OCI-LY3 (cell line): ENCODE measurements around the gene ADORA1.

ENCODE experiments used
- CTCF ChIP-seq: fragments of 200-600, 300-600 bp; sonication (generic); IDR thresholded peaks from 2 replicates; pipeline ENCODE4 v1.5.1; 2014; ENCODE audit warnings: antibody characterized with exemption, low read length, low read depth
- EZH2phosphoT487 ChIP-seq: fragments of 200-600 bp; shearing (Covaris generic); IDR thresholded peaks from 2 replicates; pipeline ENCODE4 v1.6.1; 2018; ENCODE audit warnings: antibody characterized with exemption, mixed run types, low read depth

GRCh38 chr1:203187304-203187685 lies 59.8 kb downstream of the ADORA1 start:
- TF ChIP-seq CTCF (no peak), EZH2phosphoT487 (no peak)
